Hypothalamus (tissue), 51 donors: ENCODE measurements around the gene UTRN.
A peak's percentile ranks its signal among the peaks of the same experiment; 100 is the strongest.

Experiments
- DNase-seq, 51 donors: peaks; one replicate each; lab custom pipeline; 2025; lab: John Stamatoyannopoulos, UW

The UTRN gene

DNA sequence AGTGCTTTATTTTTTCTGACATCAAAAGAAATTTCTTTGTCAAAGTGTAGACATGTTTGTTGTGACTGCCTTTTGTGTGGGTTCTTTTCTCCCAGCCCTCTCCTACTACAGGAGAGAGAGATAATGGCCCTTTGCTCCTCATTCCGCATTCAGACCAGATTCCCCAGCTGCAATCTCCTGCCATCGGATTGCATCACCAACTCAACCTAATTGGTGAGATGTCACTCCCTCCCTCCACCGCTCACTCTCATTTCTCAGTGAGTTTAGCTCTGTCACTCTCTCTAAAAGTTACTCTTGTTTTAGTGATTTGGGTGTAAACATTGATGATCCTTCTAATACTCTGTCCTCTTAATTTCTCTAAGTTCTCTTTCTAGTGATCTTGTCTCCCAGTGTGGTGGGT, 22.7 kb downstream of the UTRN start:
- DNase-seq = no peak

DNA sequence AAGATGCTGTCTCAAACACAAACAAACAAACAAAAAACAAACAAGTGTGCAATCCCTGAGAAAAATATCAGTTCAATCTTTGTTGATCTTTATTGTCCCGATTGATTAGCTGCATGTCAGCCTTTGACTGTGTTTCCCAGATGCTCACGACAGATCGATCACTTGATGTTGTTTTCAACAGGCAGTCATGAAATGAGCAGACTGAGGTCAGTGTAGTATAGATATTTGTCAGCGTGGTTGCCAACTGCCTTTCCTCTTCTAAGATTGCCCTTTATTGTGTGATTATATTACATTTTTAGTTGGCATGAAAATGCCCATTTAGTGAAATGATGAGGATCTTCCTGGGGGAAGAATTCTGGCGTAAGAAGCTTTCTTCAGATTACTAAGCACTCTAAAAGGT, 25.6 kb downstream of the UTRN start:
- DNase-seq = no peak

DNA sequence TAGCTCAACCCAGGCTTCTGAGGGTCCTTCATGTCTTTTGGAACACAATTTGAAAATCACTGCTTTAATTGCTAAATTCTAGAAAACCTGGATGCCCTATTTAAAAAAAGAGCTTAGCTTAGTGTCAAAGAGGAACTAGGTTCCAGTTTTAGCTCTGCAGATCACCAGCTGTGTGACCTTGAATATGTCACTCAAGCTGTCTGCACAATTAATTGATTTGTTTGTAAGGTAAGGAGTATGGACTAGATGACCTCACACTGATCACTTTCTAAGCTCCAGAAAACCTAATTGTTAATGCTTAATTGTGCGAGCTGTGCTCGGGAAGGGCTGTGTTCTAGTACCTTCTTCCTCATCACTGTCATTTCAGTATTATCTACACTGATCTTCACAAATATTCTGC, 26.2 kb downstream of the UTRN start:
- no peak for DNase-seq

DNA sequence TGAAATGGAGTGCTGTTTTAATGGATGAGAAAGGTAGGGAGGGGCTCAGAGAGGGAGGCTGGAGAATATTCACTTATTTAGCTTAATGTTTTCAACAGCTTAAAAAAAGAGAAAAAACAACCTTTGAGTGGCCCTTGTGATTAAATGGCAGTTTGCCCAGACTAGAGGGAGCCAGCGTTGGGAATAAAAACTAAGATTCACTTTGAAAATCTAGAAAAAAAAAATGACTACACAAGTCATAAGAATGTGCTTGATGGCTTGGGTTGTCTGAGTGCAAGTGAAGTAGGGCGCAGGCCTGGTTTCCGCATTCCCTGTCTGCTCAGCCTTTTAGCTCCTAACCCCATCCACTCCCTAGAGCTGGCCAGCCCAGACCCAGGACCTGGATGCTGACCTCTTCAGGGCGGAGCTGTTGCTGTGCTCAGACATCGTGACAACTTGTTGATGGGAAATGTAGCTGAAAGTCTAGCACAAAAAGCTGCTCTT, 28.9 kb downstream of the UTRN start:
- DNase-seq = peak in 17 of 51 donors; percentile 5 to 45 (median 25)

DNA sequence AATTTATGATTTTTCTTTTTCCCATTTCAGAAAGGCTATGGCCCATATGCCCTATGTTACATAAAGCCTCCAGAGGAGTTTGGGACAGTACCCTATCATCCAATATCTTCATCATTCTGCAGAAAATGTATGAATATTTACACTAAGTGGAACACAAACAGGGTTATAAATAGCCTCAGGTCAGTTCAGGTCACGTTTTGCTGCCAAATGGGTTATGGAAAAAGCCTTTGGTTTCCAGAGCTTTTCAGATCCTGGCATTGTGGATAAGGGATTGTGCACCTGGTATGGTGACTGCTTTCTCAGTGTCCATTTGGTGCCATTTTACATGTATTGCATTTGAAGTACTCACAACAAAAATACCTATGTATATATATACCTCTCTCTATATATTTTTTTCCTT, 29.4 kb downstream of the UTRN start:
- DNase-seq = no peak

DNA sequence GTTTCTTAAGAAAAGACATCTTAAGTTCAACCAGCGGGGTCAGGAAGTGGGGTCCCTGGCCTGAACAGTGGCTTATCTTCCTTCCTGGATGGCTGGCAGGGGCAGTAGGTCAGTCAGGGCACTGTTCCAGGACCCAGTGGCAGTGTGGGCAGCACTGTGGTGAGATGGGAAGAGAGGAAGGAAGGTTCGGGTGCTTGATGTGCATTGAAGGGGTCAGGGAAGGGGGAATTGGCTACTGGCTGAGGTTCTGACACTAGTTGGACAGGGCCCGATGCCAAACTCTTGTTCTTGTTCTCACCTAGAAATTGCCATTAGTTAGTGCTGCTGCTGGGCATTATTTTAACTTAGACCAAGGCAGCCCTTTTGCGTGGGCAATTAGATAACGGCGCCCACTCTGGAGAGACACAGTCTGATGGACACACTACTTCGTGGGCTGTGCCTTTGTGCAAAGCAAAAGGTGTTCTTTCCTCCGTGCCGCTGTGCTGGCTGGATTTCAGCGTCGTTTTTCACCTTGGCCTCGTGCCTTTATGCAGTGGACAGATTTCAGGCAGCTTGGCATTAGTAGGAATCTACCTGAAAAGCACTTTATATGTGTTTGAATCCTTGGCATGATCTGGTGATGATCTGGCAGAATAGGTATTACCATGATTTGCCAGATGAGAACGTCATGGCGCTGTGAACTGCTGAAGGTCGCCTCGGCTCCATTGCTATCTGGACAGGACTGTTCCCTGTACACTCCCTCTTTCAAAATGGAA, 30.3 kb downstream of the UTRN start:
- DNase-seq = peak in 2 of 51 donors; percentile 4 to 18

DNA sequence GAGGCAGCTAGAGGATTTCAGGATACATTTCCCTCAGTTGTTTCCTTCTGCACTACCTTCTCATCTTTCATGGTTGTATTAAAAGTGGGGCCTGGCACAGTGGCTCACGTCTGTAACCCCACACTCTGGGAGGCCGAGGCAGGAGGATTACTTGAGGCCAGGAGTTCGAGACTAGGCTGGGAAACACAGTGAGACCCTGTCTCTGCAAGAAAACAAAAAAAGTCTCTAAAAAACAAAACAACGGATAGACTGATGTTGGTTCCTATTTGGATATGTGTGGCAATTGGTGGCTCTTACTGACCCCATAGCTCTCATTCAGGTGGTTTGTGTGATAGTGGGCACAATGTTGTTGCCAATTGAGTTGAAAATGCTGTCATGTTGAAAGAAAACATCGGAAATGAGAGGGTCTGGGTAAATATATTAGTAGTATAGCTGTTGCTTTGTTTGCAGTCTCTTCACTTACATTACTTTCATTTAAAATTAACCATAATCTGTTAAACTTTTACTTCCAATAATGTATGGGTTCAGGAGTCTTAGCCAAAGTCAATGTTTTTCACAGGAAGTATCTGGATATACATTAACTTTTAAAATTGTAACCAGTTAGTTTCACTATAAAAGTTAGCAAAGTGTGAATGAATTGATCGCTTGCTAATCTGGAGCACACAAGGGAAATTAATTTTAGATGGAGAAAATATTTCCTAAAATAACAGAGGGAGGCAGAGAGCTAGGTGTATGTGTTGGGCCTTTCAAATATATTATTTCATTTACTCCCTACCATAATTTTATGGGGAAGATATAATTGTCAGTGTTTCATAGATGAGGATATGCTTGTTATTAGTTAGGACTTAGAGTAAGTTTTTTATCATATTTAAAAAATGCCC, 31.1 kb downstream of the UTRN start:
- no peak for DNase-seq

DNA sequence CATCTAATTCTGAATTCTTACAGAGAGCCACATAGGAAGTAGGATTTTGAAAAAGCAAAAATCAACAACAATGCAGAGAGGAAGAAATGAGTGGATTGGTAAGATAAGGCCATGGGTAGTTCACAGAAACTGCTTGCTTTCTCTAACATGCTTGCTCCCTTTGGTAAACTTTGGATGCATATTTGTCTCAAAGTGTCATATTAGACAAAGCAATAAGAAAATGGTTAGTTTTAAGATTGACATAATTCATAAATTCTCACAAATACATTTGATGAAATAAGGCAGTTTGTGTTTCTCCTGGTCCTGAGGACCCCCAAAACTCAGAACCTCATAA, 31.7 kb downstream of the UTRN start:
- no peak for DNase-seq

DNA sequence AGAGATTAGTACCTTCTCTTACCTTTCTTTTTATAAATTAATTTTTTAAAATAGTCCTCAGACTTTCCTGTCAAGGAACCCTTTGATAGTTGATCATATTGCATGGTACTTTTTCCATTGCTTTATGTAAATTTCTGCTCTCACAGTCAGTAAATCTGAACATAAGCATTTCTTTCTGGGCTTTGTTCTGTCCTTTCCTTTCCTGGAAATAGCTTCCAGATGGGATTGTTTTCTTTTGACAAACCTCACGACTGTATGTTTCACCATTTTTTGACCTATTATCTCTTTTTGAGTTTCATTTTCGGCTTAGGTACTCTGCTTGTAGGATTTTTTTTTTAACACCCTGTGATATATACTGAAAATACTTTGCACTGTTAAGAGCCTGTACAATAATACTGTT, 32.6 kb downstream of the UTRN start:
- no peak for DNase-seq

DNA sequence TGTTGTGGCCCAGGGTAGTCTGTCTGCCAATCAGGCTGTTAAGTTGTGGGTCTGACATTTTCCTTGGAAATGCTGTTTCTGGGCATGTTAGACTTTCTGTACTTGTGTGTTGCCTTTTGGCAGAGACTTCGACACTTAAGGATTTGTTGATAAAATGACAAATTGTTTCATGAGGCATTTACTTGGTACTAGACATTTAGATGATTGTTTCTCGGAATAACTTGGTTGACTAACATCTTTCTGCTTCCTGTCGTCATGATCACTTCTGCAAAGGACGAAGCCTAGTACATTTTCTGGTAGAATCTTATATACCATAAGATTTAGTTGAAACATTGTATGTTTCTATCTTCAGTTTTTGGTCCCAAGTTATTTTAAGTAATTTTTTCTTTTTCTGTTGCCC, 34.1 kb downstream of the UTRN start:
- DNase-seq = no peak

DNA sequence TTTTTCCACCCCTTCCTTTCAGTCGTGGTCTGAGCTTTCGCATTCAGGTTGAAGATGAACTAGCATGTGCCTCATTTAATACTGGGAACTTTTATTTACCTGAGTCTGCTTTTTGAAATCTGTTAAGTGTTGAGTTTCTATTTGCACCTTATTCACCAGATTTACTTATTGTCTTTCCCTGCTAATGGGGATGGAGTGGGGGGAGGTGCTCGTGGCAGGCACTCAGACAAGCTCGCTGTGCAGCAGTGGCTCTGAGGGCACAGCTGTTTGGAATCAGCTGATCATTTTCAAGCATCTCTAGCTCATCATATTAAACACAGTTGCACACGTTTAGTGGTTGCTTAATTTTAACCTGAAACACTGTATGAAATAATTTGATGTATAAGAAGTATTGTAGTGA, 35.6 kb downstream of the UTRN start:
- no peak for DNase-seq

DNA sequence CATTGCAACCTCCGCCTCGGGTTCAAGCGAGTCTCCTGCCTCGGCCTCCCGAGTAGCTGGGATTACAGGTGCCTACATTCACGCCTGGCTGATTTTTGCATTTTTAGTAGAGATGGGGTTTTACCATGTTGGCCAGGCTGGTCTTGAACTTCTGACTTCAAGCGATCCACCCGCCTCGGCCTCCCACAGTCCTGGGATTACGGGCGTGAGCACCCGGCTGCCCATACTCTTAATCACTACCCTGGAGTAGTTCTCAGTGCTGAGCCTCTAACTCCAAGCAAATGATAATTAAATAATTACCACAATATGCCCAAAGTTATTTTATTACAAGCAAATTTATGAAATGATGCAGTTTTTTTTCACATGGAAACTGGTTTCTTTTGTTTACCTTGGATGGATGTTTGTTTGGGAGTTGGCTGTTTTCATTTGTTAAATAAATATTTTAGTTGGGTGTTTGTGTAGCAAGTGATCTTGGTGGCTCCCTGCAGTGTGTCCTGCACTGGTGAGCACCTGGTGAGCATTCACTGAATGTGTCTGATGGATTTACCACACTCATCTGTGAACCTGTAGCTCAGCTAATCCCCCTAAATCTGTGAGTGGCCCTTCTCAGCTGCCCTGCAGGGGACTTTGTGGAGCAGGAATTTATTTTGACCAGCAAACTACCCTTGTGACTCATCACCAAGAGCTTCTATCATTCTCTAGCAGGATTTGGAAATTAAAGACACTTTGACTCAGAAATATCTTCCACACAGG, 36.9 kb downstream of the UTRN start:
- DNase-seq = no peak

DNA sequence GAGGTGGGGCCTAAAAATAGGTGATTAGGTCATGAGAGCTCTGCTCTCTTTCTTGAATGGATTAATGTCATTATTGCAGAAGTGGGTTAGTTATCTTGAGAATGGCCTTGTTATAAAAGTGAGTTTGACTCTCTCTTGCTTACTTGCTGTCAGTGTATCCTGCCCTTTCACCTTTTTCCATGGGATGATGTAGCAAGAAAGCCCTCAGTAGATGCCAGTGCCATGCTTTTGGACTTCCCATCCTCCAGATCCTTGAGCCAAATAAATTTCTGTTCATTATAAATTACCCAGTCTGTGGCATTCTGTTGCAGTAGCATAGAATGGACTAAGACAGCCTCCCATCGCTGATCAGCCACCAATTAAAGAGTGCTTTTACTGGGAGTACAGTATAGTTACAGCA, 40.1 kb downstream of the UTRN start:
- DNase-seq = no peak

DNA sequence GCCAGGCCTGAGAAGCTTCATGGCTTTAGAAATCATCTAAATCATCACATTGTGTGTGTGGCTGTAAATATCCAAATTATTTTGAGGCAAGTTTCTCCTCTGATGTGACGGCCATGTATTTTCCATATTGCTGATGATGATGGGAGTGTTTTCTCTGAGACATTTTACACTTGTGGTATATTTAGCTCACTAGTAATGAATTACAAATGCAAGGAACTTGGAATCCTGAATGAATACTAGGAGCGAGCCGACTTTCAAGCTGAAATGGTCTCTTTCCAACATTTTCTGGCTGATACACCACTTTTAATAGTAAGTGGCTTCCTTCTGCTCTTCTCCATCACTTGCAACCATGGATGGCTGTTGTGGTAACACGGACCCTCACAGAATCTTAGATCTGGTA, 41.3 kb downstream of the UTRN start:
- DNase-seq = no peak

DNA sequence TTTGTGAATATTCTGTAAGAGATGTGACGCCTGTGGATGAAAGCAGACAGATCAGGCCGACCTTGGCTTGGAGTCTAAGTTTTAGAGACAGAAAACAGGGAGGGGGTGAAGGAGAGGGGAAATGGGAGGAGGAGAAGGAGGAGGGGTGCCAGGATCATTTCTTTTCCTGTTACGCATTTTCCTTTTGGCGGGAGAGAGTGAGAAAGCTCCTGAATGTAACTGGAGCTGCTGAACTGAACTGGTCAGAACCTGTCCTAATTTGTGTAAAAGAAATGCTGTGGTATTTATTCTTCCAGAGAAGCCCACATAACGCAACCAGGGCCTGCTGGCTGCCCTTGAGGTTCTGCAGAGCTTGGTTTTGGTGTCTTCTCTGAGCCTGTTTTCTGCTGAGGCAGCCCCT, 41.9 kb downstream of the UTRN start:
- DNase-seq = no peak

DNA sequence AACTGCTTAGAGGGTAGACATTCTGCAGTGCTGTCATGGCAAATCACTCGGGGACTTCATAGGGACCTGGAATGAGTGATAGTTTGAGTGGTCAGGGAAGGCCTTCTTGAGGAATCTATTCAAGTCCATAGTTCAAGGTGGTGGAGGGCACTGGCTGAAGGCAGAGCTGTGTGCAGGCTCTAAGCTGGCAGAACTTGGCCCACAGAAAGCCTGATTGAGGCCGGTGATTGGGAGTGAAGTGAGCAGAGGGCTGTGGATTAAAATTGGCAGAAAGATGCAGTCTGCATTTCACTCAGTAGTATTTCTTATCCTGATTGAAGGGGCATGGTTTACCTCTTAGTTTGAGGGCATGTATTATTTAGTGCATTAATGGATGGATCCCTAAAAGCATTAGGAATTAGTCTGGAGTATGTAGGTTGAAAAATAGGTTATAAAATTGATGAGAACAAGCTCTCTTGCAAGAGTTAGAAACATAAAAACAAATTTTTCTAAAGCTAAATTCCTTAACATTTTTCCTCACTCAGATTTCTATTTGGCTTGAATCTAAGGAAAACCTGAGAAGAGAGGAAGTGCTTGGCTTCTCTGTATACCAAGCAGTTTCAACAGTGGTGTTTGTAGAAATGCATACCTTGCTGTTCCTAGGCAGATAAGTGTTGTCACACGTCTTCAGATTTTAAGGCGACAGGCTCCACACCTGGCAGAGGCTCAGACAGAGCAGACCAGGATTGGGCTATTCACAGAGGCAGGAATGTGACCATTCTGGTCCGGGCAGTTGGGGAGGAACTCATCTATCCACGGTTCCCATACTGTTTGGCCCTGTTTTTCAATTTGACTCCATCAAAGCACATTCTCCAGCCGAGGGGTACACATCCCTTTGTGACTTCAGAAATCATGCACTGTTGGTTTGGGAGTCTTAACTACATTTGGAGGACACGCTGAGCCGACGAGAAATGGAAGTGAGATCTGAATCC, 45.2 kb downstream of the UTRN start:
- DNase-seq = no peak

DNA sequence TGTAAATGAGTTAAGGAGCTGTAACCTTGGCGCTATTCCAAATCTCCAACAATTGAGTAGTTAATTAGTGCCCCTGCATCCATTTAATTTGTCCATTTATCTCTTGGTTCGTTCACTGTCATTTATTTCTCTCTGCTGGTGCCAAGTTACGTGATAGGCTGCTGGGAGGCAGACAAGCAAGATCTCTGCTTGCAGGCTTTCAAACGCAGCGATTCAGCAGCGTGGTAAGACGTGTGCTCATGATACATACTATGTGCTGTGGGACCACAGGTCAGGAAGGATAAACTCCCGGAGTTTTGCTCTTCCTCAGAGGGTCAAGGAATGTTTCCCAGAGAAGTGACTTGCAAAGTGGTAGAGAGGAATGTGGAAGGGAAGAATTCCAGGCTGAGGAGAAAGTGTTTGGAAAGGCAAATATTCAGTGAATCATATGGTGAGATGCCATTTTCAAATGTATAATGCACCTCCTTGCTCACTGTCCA, 46.4 kb downstream of the UTRN start:
- no peak for DNase-seq

DNA sequence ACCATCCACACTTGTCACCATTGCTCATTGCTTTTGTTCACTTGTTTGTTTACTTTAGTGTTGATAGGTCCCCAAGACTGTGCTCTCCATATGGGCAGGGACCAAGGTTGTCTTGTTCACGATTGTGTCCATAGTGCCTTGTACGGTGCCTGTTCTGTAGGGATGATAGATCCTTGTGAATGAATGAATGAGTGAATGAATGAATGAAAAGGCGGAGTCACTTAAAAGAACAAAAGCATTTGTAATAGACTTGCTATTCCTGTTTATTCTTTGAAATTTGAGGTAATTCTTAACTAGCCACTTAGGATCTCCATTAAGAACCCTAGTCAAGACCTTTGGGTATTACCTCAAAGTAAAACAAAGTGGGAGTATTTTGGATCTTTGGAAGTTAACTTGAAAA, 47.0 kb downstream of the UTRN start:
- no peak for DNase-seq

DNA sequence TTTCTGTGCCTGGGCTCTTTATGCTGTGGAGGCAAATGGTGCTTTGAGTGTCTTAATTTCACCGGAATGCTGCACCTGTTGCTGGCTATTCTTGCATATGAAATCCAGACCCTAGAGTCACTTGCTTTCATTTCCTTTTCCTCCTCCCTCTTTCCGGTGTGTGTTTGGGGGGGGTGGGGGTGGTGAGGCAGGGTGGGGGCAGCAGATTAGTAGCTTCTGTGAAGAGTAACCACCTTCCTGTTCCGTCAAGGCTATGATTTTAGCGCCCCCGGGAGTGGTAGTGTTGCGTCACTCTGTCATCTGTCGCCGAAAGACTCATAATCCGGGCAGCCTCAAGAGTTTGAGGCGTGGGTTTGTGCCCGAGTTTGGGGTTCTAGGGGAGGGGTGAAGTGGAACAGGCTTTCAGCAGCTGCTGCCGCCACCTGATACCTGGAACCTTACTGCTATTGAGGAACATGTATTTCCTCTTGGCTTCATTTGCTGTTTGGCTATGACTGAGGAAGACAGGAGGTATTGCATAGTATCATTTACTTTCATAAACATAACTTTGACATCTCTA, 49.1 kb downstream of the UTRN start:
- no peak for DNase-seq
